Esophagus squamous epithelium (tissue), 5 donors: ENCODE data around the gene TNFRSF25. TPM values are rescaled to one million over a fixed set of nuclear protein-coding genes. Genes with fewer than 3 reads are reported as not detected.
"Not testable (repeated sequence)": the region's sequence is repeated elsewhere in the genome, so short reads cannot be mapped to it uniquely, and the experiment has no call there.

ENCODE experiments used
- DNase-seq: peaks from one replicate; lab custom pipeline; 2025; lab: John Stamatoyannopoulos, UW
- H3K27ac ChIP-seq, 4 donors: fragments of 200-600 bp; sonication (generic); one replicate each; pipeline ENCODE4 v1.5.1; 2016 to 2019; ENCODE audit warnings: mild to moderate bottlenecking in 1 of 4
- H3K27me3 ChIP-seq, 4 donors: fragments of 200-600 bp; sonication (generic); 1 replicate in 3 of 4; 2 replicates in 1 of 4; pipeline versions ENCODE4 v1.5.1 to v1.6.0; 2017 to 2021; ENCODE audit warnings: antibody characterized with exemption in 1 of 4
- H3K36me3 ChIP-seq, 3 donors: fragments of 200-600 bp; sonication (generic); one replicate each; pipeline ENCODE4 v1.5.1; 2016 to 2019
- H3K4me1 ChIP-seq, 3 donors: fragments of 200-600 bp; sonication (generic); one replicate each; pipeline ENCODE4 v1.5.1; 2017 to 2019
- H3K4me3 ChIP-seq, 4 donors: fragments of 200-600 bp; sonication (generic); 1 replicate in 3 of 4; 2 replicates in 1 of 4; pipeline ENCODE4 v1.5.1; 2016 to 2019; ENCODE audit warnings: mild to moderate bottlenecking in 2 of 4, moderate library complexity in 1 of 4
- H3K9me3 ChIP-seq, 3 donors: fragments of 200-600 bp; sonication (generic); one replicate each; pipeline ENCODE4 v1.5.1; 2016 to 2019
- CTCF ChIP-seq, 6 experiments: fragments of 450-650 bp in 4 of 6; fragments of 200-600 bp in 2 of 6; sonication (generic) in 2 of 6; IDR thresholded peaks; one replicate each; pipeline ENCODE4 v1.5.1; 2016 to 2019; ENCODE audit warnings: antibody characterized with exemption in 6 of 6, mild to moderate bottlenecking in 4 of 6, moderate library complexity in 4 of 6
- POLR2A ChIP-seq, 4 donors: fragments of 450-650 bp; IDR thresholded peaks; one replicate each; pipeline ENCODE4 v1.6.1; 2017; ENCODE audit warnings: antibody characterized with exemption in 4 of 4, mild to moderate bottlenecking in 4 of 4, moderate library complexity in 3 of 4
- WGBS, 2 donors: methylation state at CpG; one replicate each; pipeline ENCODE4 v1.1.5; 2018; 5-methylcytosine and 5-hydroxymethylcytosine counted together
- intact Hi-C: fragments of 100-400 bp; cut with DNase I; formaldehyde crosslinking; loops from one replicate; pipeline ENCODE4 v1.15.0; 2022
- total RNA-seq, 4 donors: library from RNA; depleted of rRNA; stranded (reverse); fragments of >200 nt; gene quantifications; one replicate each; pipeline ENCODE4 v1.1.0, GENCODE V29; 2016
- donor health status: DM: yes; HTN: yes; CAD: no.

TNFRSF25 gene
- total RNA-seq, 4 donors from 2014 or later: 22.1 to 47.3 (median 34.3) TPM

- Histone ChIP-seq H3K36me3 (peaks cover 0 to 9% (median 0%) of the 10 kb centered on the region in 3 donors), H3K9me3 (no peaks in the 10 kb centered on the region), H3K27ac (no peak overlapping the region), H3K27me3 (peaks cover 0 to 77% (median 0%) of the 10 kb centered on the region in 4 donors), H3K4me3 (peak overlapping the region in 2 of 4 donors; percentile 25 to 33), H3K4me1 (peaks cover 3 to 28% (median 12%) of the 10 kb centered on the region in 3 donors)
- TF ChIP-seq CTCF (IDR thresholded peaks at IDR 0.05) (peak in 2 of 6 experiments; percentile 9 to 35), POLR2A (IDR thresholded peaks at IDR 0.05) (no peak)
- WGBS, 2 donors: 0% methylated on average over 1 of the region's 115 CpGs; no CpG with 5 or more reads in 1 of the 2 donors
- intact Hi-C loops: no loop called here
- no peak for DNase-seq
These were observed 10.9 kb downstream of the TNFRSF25 start for GRCh38 chr1:6454856-6455751.

- H3K9me3 ChIP-seq, intact Hi-C loops, H3K27ac ChIP-seq, DNase-seq, H3K36me3 ChIP-seq: not testable (repeated sequence)
- peaks cover 0 to 81% (median 3%) of the 10 kb centered on the region in 4 donors for H3K27me3 ChIP-seq
- H3K4me1 ChIP-seq: peaks cover 0 to 24% (median 12%) of the 10 kb centered on the region in 3 donors
- WGBS, 2 donors: 39 to 86% methylated on average over 2 to 6 of the region's 85 CpGs
- H3K4me3 ChIP-seq: peak overlapping the region in 2 of 4 donors; percentile 25 to 33
These were observed 11.8 kb downstream of the TNFRSF25 start for GRCh38 chr1:6453895-6454855.

- intact Hi-C loops: no loop called here
- H3K9me3 ChIP-seq: no peaks in the 10 kb centered on the region
- H3K27me3 ChIP-seq: peaks cover 9 to 100% (median 17%) of the 10 kb centered on the region in 4 donors
- H3K4me3 ChIP-seq: no peak overlapping the region
- peaks cover 17 to 52% (median 33%) of the 10 kb centered on the region in 3 donors for H3K4me1 ChIP-seq
- WGBS, 2 donors: 40 to 77% methylated on average over 1 to 3 of the region's 6 CpGs
- TF ChIP-seq POLR2A (IDR thresholded peaks at IDR 0.05) (no peak), CTCF (IDR thresholded peaks at IDR 0.05) (no peak)
- no peak overlapping the region for H3K27ac ChIP-seq
- no peak for DNase-seq
- H3K36me3 ChIP-seq: peaks cover 0 to 6% (median 0%) of the 10 kb centered on the region in 3 donors
These were observed 15.0 kb downstream of the TNFRSF25 start for GRCh38 chr1:6450943-6451373.

DNA sequence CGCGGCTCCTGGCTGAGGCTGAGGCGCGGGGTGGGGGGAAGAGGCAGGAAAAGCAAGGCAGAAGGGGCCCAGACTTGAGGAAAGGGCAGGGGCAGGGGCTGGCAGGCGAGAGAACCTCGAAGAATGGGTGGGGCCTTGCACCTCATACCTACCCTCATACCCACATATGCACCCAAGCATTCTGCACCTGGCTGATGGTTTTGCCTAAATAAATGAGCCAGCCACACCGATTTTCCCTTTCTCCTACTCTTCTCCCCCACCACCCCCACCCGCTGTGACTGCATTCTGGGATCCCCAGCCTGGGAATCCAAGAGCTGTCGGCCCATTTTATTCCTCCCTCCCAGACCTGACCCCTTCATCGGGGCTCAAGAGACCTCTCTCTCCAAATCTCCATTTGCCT lies 15.5 kb downstream of the TNFRSF25 start:
- H3K36me3 ChIP-seq, H3K27ac ChIP-seq, intact Hi-C loops, H3K9me3 ChIP-seq, DNase-seq, H3K4me3 ChIP-seq: not testable (repeated sequence)
- peaks cover 9 to 100% (median 17%) of the 10 kb centered on the region in 4 donors for H3K27me3 ChIP-seq
- peaks cover 17 to 49% (median 33%) of the 10 kb centered on the region in 3 donors for H3K4me1 ChIP-seq
- WGBS, 2 donors: 50 to 56% methylated on average over 6 to 8 of the region's 10 CpGs

DNA sequence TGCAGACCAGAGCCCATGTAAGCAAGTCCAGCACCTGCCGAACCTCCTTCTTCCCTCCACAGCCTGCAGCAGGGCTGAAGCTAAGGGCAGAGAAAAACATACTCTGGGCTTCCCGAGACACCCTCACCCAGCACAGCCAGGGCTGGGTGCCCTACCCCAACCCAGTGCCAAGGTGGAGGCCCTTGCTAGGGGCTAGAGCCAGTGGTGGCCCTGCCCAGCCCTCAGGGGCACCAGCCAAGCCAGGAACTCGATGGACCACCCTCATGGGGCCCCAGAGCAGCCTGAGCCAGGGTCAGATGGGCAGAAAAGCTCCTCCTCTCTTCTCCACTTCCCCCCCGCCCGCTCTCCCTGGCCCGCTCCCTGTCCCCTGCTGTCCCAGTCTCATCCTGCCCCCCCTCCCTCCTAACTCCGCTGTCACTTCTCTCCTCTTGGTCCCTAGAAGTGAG lies 15.9 kb downstream of the TNFRSF25 start:
- no peaks in the 10 kb centered on the region for H3K9me3 ChIP-seq

More for the DNA sequence above, 15.9 kb downstream of the TNFRSF25 start:
- no peak for DNase-seq
- intact Hi-C loops: no loop called here
- Histone ChIP-seq H3K4me3 (no peak overlapping the region), H3K4me1 (peaks cover 17 to 44% (median 30%) of the 10 kb centered on the region in 3 donors), H3K27ac (no peak overlapping the region), H3K27me3 (peaks cover 9 to 100% (median 17%) of the 10 kb centered on the region in 4 donors), H3K36me3 (peaks cover 0 to 6% (median 0%) of the 10 kb centered on the region in 3 donors)
- TF ChIP-seq POLR2A (IDR thresholded peaks at IDR 0.05) (no peak), CTCF (IDR thresholded peaks at IDR 0.05) (no peak)
- no CpG with 5 or more reads among the region's 7 CpGs for WGBS, 2 donors
